Measurements from ENCODE around the gene ESF1. TPM values are rescaled to one million over a fixed set of nuclear protein-coding genes. Genes with fewer than 3 reads are reported as not detected.

The ESF1 gene
- total and polyA plus RNA-seq, 2 of the 8 experiments (the other 6 are each of a cell fraction or from before 2014, with no cell fraction given): 1.1 to 32.9 TPM

DNA sequence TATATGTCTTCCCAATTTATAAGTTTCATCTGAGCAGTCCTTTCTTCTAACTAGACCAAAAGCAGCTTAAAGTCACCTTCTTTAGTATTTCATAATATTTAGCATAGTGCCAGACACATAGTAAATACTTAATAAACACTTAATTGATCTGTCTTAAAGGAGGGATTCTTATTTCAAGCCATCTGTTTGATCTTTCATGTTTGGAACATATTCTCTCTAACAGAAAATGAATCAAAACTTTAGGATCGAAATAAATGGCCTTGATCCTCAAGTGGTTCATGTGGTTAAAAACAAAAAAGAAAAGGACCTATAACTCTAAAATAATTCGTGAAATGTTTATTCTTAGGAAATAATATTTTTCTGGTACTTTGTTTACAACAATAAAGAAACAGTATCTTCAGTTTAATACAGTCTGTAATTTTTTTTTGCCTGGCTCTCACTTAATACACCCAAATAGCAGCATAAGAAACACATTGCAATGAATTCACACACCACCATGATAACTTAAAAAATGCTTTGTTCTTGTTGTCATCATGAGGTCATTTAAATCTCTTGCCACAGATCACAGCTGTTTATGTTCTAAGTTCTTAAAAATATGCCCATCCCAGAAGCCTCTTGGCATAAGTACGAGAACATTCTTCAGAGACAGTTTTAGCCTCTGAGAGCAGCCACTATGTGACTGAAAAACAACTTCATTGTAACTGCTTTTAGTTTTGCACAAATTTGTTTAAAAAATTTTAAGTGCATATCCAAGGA is 48.1 kb downstream of the ESF1 start:
- Histone ChIP-seq H3K18ac (ENCODE audit: extremely low read depth, low read length) (no peak overlapping the region), H3K23ac (ENCODE audit: insufficient read length) (no peak overlapping the region), H2BK120ac (replicated peaks; ENCODE audit: low read depth, low read length) (no peak overlapping the region), H2BK5ac (ENCODE audit: low read depth, low read length) (no peak overlapping the region), H4K5ac (ENCODE audit: insufficient read length, low read depth, low read length) (no peak overlapping the region), H2BK12ac (ENCODE audit: low read depth, low read length) (no peak overlapping the region), H3K36me3 (ENCODE audit: control insufficient read depth in 2 of 4, insufficient read depth in 4 of 4, low read length in 3 of 4) (peaks cover 2 to 36% (median 26%) of the 10 kb centered on the region in 4 experiments; a peak in 7 of 8 replicates), H3K4me2 (ENCODE audit: insufficient read depth in 1 of 2, low read depth in 2 of 2, low read length in 2 of 2) (no peak overlapping the region), H3K4me3 (ENCODE audit: extremely low read depth in 1 of 4, insufficient read depth in 2 of 4, low read depth in 3 of 4, low read length in 4 of 4) (no peak overlapping the region), H3K79me1 (ENCODE audit: low read depth, low read length) (peaks cover 3% of the 10 kb centered on the region; the same call in 1 of the 2 replicates), H3K4ac (replicated peaks; ENCODE audit: insufficient read length, low read depth, low read length) (no peak overlapping the region), H4K8ac (ENCODE audit: extremely low read depth, insufficient read depth, low read length) (no peak overlapping the region), H2BK15ac (ENCODE audit: low read length) (no peak overlapping the region), H4K20me1 (replicated peaks in 1 of 2; ENCODE audit: control insufficient read depth in 1 of 2, insufficient read depth in 2 of 2, low read length in 2 of 2) (no peaks in the 10 kb centered on the region), H3K9me3 (ENCODE audit: insufficient read depth in 2 of 2, low read depth in 1 of 2, low read length in 1 of 2) (peaks cover 8% of the 10 kb centered on the region in 2 experiments; a peak in 2 of 4 replicates), H4K91ac (replicated peaks; ENCODE audit: insufficient read length, low read length) (no peak overlapping the region), H2AK5ac (ENCODE audit: low read depth, low read length) (no peak overlapping the region), H3K79me2 (ENCODE audit: control insufficient read depth in 1 of 2, insufficient read depth in 2 of 2, low read length in 2 of 2) (peaks cover 0 to 7% of the 10 kb centered on the region in 2 experiments; a peak in 1 of 4 replicates), H3K9ac (replicated peaks in 1 of 4; ENCODE audit: extremely low read depth in 1 of 4, low read depth in 3 of 4, low read length in 3 of 4) (no peak overlapping the region), H2BK20ac (ENCODE audit: low read length) (no peak overlapping the region), H3K27ac (ENCODE audit: low read depth, low read length) (no peak overlapping the region), H2AFZ (ENCODE audit: low read length) (no peak overlapping the region), H3K23me2 (ENCODE audit: low read depth, low read length) (no peaks in the 10 kb centered on the region), H3K14ac (ENCODE audit: insufficient read length) (no peak overlapping the region), H3K27me3 (replicated peaks in 1 of 4; ENCODE audit: control insufficient read depth in 3 of 4, extremely low read depth in 1 of 4, insufficient read depth in 3 of 4, low read length in 3 of 4) (no peaks in the 10 kb centered on the region), H3K56ac (replicated peaks; ENCODE audit: insufficient read length, low read depth, low read length) (no peak overlapping the region), H3K4me1 (replicated peaks in 1 of 4; ENCODE audit: control insufficient read depth in 3 of 4, insufficient read depth in 4 of 4, low read length in 3 of 4) (no peaks in the 10 kb centered on the region)
- no peak for TF ChIP-seq POLR2AphosphoS5 (IDR thresholded peaks at IDR 0.05; ENCODE audit: low read depth, low read length)
- TF ChIP-seq PHF8 (conservative IDR thresholded peaks at IDR 0.05; ENCODE audit: low read depth, low read length): no peak
- TF ChIP-seq BCL11A (IDR thresholded peaks at IDR 0.05; ENCODE audit: low read depth in 2 of 2, low read length in 2 of 2): no peak
- no peak for TF ChIP-seq SIN3A (conservative IDR thresholded peaks at IDR 0.05 in 1 of 2, IDR thresholded peaks at IDR 0.05 in 1 of 2; ENCODE audit: low read depth in 1 of 2, low read length in 2 of 2)
- no peak for TF ChIP-seq NANOG (IDR thresholded peaks at IDR 0.05; ENCODE audit: insufficient read depth, low read depth, low read length, poor library complexity, severe bottlenecking)
- no peak for TF ChIP-seq SP4 (IDR thresholded peaks at IDR 0.05; ENCODE audit: low read length)
- no peak for TF ChIP-seq CTCF (IDR thresholded peaks at IDR 0.05; ENCODE audit: control extremely low read depth in 1 of 3, insufficient read depth in 1 of 3, low read depth in 1 of 3, low read length in 3 of 3)
- TF ChIP-seq JUN (IDR thresholded peaks at IDR 0.05; ENCODE audit: low read depth, low read length): no peak
- TF ChIP-seq CBX8 (IDR thresholded peaks at IDR 0.05; ENCODE audit: borderline replicate concordance, low read depth, low read length): no peak
- ChIA-PET CTCF (ENCODE audit: partially characterized antibody) (interaction anchor here (0.6 to 1.1 kb wide), 4 partner anchors 19 to 330 kb away, joined by 3 read pairs; no protein-coding TSS in a partner anchor), POLR2A (ENCODE audit: partially characterized antibody) (interaction anchor here (1.0 kb wide), 1 partner anchor 11 kb away, joined by 3 read pairs; no protein-coding TSS in a partner anchor)
- DNase-seq (ENCODE audit: low read depth in 1 of 2, low spot score in 2 of 2) (no peak), FAIRE-seq (no peak)
- WGBS, 2 experiments (ENCODE audit: extremely low coverage in 1 of 2, insufficient coverage in 1 of 2, insufficient read length in 1 of 2, insufficient replicate concordance in 2 of 2, low coverage in 1 of 2, low lambda C conversion rate in 2 of 2, missing lambda C conversion rate in 1 of 2): 84% methylated on average over 3 of the region's 3 CpGs; no CpG with 5 or more reads in 1 of the 2 experiments

Data from H1 (cell line).